DMS114 treated with DMSO at 0.1 percent for 48 hours (cell line): ENCODE results near the gene SLC16A3.

Source experiments
- DNase-seq: peaks from one replicate; lab custom pipeline; 2025; ENCODE audit not compliant: unreplicated experiment; lab: John Stamatoyannopoulos, UW

Gene SLC16A3

DNA sequence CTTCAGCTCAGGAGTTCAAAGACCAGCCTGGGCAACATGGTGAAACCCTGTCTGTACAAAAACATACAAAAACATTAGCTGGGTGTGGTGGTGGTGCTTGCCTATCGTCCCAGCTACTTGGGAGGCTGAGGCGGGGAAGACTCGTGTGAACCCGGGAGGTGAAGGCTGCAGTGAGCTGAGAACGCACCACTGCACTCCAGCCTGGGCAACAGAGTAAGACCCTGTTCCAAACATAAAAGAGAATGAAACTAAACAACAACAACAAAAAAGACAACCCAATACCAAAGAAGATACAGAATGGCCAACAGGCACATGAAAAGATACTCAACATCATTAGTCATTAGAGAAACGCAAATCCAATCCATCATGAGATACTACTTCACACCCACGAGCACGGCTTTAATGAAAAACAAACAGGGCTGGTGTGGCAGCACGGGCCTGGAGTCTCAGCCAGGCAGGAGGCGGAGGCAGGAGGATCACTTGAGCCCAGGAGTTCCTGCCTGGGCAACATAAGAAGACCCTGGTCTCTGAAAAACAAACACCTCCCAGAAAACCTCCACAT lies 7.4 kb upstream of the SLC16A3 start:
- DNase-seq, result no peak

DNA sequence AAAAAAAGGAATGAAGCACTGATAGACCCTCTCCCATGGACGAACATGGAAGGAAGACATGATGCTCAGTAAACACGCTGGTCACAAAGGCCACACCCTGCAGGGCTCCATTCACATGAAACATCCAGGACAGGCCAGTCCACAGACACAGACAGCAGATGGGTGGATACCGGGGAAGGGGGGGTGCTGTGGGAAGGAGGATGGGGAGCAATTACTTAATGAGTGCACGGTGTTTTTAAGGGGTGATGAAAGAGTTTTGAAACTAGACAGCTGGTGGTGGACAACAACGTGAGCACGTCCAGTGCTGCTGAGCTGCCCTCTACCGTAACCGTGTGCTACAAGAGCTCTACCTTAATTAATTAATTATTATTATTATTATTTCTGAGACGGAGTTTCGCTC lies 6.0 kb upstream of the SLC16A3 start:
- no peak for DNase-seq

DNA sequence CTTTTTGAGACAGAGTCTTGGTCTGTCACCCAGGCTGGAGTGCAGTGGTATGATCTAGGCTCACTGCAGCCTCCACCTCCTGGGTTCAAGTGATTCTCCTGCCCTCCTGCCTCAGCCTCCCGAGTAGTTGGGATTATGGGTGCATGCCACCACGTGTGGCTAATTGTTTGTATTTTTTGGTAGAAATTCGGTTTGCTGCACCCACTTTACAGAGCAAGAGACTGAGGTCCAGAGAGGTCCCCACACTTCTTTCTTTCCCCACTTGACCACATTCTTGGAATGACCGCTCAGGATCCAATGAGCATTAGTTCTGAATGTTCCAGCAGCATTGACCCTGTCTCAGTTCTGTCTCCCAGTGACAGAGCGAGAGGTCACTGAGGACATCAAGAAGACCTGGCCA lies 5.3 kb upstream of the SLC16A3 start:
- no peak for DNase-seq

DNA sequence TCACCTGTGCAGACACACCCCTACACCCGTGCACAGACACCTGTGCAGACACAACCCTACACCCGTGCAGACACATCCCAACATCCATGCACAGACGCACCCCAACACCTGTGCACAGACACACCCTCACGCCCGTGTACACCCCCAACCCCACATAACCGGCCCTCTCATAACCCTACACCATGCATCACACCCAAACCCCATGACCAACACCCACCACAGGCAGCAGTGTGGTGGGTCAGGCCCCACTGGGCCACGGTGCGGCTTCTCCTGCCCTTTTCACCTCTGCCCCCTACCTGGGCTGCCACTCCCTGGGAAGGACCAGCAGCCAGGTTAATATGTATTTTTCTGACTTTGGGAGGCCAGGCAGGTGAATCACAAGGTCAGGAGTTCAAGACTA lies 4.2 kb upstream of the SLC16A3 start:
- DNase-seq, result no peak

DNA sequence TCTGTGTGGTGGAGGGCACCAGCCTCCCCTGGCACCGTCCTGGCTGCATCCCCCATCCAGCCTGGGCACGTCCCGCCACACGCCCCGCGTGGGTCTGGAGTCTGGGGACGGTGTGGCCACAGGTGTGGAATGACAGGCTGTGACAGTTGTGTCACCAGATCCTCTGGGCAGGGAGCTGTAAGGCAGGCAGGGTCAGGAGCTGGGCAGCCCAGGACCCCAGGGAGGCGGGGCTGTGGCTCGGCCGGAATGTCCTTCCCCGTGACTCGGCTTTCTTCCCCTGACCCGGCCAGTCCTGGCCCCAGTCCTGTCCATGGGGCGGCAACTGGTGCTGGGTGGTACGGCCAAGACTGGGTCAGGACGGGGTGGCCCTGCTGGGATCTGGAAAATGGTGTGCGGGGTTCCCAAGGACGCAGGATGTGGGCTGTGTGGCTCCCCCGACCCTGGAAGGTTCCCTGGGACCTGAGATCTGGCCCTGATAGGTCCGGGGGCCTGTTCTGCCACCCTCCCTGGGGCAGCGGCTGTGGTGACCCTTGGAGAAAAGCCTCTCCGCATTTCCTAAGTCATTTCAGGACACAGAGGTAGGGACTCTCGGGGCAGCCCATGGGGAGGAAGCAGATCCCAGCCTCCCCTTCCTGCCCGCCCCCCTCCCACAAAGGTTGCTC lies 3.3 kb upstream of the SLC16A3 start:
- DNase-seq, result no peak

DNA sequence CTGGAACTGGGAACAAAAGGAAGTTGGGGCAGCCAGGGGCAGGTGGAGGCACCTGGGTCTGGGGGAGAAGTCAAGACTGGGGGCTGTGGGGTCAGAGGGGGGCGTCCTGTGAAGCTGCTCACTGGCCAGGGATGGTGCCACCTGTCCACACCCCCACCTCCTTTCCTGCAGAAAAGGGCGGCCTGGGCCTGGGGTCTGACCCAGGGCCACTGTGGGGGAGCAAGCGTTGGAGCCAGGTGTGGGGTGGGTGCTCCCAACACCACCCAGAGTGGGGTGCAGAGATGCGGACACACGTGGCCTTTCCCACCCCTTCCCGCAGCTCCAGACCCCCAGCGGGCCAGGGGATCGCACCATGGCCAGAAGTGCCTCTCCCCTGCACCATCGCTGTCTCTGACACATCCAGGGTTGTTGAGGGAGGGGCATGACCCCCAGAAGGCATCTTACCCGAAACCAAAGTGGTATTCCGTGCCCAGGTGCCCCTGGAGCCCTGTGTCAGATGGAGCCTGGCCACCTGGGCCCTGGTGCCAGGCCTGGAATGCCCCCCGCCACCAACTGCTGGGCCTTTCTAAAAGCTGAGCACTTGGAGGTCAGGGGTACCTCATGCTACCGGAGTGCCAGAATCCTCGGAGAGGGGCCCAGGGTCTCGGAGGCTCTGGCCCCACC lies 2.6 kb upstream of the SLC16A3 start:
- no peak for DNase-seq

DNA sequence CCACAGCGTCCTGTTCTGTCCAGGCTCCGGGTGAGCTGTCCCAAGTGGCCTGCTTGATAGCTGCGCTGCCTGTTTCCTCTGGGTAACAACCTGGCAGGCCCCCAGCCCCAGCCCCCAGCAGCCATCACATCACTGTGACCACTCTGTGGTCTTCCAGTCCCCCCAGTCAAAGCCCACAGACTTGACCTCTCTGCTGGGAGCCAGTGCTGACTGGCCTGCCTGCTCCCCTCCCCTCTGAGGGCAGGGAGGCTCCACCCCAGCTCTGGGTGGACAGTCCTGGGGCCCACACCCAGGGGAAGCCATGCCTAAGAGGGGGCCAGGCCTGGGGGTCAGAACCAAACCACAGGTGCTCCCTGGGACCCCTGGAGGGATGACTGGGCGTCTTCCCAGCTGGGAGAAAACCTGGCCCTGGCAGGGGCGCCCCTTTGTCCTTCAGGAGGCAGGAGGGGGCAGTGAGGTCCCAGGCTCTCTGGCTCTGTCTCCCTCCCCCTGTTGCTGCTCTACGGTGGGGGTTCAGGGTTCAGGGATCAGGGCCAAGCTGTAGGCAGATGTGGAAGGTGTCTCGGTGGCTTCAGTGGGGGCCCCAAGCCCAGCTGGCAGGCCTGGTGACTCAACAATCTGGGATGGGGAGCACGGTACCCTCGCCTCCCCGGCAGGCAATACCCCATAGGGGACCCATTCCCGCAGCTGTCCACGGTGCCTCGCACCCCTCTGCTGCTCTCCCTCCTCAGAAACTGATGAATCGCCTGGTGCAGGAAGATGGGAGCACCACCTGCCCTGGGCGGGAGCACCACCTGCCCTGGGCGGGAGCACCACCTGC lies 1.8 kb upstream of the SLC16A3 start:
- DNase-seq, result no peak

DNA sequence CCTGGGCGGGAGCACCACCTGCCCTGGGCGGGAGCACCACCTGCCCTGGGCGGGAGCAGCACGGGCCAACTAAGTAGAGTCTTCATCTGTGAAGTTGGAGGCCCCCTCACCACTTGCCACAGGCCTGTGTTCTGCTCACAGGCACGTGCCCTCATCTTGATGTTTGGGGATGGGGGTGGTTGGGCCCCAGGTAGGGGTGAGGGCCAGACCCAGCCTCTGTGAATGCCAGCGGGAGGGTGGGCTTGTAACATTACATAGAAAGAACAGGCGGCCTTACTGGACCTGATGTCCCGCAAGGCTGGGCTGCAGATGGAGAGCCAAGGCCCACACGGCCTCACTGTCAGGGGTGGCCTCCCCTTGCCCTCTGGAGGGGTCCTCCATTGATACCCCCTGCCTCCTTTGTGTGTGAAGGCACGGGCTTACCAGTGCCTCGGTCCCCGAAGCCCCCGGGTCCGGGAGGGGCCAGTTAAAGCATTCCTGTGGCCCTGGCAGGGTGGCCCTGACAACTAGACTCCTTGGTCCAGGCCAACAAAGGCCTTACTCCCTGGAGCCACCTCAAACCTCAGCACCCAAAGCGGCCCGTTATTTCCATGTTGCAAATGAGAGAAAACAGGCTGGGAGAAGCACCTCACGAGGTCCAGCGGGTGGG lies 1.1 kb upstream of the SLC16A3 start:
- no peak for DNase-seq

DNA sequence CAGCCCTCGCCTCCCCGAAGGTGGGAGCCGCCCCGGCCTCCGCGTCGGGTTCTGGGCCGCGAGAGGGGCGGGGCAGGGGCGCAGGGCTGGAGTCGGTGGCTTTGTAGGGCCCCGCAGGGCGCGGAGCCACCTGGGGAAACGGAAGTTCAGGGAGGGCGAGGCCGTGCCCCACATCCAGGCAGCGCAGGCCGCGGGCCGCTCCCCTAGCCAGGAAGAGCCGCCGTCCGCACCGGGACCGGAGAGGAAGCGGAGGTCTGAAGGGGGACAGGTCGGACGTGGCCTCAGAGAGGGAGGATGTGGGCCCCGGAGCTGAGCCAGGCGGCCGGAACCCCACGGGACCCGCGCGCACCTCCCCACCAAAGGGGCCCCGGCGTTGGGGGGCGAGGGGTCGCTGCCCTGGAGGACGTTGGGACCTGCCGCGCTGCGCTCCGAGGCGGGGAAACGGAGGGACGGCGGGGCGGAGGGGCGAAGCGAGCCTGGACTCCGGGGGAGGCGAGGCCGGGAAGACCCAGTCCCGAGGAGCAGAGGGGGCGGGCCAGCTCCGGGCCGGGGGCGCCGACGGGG lies 482 bp upstream of the SLC16A3 start:
- DNase-seq, result no peak

DNA sequence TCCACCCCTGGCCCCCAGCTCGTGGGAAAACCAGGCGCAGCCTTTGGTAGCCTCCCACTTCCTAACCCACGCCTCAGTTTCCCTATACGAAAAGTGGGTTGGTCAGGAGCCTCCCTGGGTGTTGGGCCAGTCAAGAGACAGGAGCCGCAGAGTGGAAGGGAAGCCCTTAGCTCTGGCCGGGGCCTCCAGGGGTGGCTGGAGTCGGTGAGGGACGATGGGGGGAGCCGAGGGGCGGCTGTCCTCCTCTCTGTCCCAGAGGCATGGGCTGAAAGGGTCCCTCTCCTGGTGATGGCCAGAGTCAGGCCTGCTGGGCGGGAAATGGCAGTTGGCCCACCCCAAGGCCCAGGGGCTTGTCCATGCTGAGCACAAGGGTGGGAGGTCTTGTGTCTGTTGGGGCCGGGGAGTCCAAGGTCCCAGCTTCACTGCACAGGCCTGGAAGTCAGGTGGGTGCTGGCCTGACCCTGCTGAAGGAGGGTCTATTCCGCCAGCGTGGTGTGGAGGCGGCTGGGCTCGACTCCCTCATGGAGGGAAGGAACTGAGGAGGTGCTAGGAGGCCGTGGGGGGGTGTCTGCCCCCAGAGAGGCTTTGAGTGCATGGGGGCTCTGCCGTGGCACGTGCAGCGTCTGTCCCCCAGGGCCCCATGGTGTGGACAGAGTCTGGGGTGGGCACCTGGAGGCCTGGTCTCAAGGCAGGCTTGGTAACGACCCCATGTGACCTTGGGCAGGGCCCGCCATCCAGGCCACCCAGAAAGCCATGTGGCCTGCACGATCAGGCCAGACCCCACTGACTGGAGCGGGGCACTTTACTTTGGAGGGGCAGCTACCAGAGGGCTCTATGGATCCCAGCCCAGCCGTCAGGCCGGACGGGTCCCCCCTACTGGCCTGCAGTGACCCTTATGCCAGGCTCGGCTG lies 1.1 kb downstream of the SLC16A3 start:
- DNase-seq, result no peak

DNA sequence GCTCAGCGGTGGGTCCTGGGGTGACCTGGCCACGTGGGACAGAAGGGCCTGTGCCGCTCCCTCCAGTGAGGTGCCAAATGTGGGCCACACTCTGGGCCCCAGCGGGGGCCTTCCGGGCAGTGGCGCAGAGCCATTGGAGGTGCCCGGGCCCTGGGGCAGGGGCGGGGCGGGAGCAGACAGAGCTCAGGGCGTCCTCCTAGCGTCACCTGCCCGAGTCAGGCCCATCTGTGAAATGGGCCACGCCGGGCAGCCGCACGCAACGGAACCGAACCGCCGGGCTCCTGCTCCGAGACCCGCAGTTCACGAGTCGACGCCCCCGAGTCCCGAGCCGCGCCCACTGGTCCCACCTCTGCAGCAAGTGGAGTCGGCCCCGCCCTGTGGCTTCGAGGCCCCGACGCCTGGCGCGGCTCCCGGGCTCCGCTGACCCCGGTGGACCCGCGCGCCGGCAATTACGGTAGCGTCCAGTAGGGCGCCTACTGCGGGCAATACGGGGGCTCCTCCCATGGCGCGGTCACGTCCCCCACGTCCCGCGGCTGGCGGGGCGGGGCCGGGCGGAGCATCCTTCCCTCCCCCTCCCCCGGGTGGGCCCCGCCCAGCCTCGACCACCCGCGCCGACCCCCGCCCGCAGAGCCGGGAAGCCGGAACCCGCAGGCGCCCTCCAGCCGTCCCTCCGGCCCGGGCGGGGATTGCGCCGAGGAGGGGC lies 1.9 kb downstream of the SLC16A3 start:
- DNase-seq, result no peak

DNA sequence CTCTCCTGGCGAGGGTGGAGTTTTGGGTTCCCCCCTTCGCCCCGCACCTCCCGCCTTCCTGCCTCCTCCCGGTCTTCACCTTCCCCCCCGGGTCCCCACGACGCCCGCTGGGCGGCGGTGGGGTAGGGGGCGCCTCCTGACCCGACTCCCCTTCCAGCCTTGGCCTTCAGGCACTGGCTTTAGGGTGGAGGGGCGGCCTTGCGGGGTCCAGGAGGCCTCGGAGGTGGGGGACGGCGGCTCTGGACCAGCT lies 2.4 kb downstream of the SLC16A3 start:
- no peak for DNase-seq

DNA sequence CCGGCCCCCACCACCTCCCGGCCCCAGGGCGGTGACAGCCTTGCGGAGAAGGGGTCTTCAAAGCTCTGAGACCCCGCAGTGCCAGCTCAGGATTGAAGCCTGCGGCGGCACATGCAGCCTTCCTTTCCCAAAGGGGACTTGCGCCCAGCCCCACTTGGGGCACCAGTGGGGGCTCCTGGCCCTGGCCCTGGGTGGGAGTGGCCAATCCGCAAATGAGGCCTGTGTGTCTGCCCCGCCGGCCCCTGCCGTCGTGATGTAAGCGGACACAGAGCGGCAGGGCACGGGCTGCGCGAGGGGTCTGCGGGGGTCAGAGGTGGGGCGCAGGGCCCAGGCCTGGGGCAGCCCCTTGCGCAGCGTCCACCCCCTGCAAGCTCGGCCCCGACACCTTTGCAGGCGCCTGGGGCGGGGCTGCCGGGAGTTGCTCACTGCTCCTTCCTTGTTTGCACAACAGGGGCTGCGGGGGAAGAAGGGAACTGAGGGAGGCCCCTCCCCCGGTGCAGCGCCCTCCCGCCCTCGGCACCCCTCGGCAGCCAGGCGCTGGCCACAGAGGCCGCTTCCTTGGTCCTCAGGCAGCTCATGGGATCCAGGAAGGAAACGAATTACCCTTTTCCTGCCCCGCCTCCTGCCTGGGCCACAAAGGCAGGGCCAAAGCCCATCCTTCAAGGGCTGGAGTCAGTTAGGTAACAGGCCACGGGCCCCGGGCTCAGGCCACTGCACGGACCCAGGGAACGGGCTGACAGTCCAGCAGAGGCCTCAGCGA lies 2.9 kb downstream of the SLC16A3 start:
- DNase-seq, result no peak

DNA sequence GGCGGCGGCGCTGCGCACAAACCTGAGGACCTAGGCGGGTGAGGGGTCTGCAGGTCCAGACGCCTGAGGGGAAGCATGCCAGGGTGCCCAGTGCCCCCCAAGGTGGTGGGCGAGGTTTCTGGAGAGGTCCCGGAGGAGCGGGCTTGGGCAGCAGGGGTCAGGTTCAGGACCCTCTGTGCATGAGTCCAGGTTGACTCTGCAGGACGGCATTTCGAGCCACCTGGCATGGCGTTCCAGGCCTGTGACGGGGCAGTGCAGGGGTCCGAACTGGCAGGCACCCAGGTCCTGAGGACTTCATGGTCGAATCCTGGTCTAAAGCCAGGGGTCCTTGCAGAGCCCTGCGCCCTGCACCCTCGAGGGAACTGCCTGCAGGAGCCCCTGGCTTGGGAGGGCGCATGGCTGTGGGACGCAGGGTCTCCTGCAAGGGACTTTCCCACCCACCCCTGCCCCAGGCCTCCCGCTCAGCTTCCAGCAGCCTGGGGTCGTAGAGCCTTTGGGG lies 3.5 kb downstream of the SLC16A3 start:
- DNase-seq, result no peak

DNA sequence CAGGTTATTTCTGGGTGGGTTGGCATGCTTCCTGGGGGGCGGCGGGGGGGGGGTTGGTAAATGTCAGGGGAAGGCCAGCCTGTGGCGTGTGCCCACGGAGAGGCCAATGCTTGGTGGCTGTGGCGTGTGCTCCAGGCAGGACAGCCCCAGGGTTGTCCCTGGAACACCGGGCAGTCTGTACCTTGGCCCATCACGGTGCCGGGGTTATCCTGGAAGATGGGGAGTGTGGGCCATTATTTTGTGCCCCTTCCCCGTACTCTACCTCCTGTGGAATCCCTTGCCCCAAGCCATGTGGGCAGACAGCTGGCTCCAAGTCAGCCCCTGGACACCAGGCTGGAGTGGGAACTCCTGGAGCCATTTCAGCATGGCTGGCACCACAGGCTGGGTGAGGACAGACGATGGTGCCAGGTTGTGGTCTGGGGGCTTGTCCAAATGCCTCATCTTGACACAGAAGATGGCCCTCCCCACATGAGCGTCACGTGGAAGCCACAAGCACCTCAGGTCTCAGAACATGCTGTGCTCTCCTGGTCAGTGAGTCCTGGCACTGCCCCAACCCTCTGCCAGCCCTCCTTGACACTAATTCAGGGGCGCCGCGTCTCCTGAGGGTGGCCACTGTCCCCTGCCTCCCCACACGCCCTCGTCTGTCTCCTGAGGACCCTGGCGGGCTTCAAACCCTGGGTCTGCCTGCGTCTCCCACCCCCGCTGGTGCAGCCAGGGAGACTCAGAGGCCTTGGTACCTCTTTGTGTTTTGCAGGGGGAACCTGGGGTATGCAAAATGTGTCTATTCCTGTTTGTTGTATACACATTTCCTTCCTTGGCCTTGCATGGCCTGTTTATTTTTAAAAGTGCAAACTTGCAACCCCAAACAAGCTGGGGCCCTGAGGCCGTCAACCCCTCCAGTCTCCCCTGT lies 4.3 kb downstream of the SLC16A3 start:
- DNase-seq, result no peak

DNA sequence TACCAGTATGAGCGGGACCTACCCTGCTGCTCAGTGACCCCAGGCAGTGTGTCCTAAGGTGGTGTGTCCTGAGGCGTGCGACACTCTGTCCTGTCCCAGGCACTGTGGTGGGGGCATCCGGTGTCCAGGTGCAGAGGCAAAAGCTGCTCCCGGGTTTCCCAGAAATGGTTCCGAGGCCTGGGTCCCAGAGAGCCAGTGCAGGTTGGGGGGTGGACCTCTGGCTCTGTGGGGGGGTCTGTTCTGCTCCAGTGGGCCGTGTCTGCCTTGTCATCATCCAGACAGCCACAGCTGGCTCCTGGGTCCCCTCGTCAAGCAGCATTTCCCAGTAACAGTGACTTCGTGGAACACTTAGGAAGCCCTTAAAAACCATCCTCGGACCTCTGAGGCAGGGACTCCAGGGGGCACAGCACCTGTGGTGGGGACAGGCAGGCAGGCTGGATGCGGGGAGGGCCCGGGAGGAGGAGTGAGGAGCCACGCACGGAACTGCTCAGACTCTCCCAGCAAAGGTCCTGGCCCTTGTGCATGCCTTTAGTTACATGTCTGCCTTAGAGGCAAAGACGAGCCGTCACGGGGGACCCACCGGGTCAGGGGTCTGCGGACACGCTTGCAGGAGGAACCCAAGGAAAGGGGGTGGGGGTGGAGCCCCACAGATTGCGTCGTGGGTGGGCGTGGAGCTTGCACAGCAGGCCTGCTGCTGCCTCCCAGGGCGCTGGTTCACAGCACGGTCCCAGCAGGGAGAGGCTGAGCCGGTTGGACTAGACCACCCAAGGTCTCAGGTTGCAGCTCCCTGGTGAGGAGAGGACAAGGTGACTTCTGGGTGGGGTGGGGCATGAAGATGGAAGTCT lies 5.6 kb downstream of the SLC16A3 start:
- DNase-seq, result no peak
